ENCODE data around the gene SGIP1.
"Not testable (repeated sequence)": the region's sequence is repeated elsewhere in the genome, so short reads cannot be mapped to it uniquely, and the experiment has no call there.

Gene SGIP1

DNA sequence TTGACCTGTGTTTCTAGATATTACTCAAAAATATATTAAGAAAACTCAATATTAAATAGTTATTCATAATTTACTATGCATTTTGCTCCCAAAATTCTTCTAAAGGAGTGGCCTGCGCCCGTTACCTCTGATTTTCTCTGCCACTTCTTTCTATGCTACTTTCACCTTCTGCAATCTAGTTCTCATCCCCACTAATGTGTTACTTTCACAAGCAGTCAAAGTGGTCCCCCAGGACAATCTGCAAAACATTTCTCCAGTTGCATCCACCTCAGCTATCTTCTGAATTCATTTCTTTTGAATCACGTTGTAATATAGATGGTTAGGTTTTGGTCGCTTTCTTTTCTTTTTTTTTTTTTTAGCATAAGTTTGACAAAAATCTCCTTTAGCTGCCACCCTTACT lies 253.7 kb downstream of the SGIP1 start:
- no peak overlapping the region for H3K9ac ChIP-seq (ENCODE audit: insufficient read length)
- no peaks in the 10 kb centered on the region for H3K36me3 ChIP-seq (ENCODE audit: insufficient read depth, low read length)
- no peak overlapping the region for H3K4me3 ChIP-seq
- TF ChIP-seq FOXP2 (optimal IDR thresholded peaks at IDR 0.05; ENCODE audit: control extremely low read depth, extremely low read length, insufficient read depth) (no peak), POLR2AphosphoS5 (IDR thresholded peaks at IDR 0.05; ENCODE audit: borderline replicate concordance, low read depth, low read length) (no peak), EZH2 (IDR thresholded peaks at IDR 0.05) (no peak)
- H3K27ac ChIP-seq: no peak overlapping the region
- DNase-seq (ENCODE audit: low read depth, low spot score): no peak
- no peaks in the 10 kb centered on the region for H3K9me3 ChIP-seq (ENCODE audit: low read depth, low read length)

DNA sequence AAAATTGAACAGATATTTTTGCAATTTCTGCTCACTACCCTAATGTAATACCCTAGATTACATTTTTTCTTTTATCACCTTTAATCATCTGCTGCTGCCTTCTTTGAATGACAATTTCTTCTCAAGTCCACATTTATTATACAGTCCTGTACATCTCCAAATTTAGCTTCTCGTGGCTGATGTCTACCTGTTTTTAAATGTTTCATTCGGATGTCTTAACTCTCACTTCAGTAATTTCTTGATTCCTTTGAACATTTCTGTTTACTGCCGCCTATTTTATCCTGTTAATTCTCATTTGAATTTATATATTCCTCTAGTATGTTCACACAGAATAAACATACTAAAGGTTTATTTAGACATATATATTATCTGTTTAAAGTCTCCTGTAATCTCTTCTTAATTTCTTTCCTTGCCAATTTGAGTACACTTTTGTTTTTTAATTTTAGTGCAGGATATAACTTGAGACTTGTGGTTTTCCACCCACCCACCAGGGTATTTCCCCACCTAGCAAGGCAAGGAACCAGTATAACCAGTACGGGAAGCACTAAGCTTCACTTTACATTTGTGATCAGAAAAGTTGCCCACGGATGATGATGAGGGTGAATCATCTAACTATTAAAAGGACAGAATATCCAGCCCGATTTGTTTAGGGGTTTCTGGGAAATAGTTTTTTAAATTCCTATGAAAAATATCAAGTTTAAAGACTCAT lies 254.4 kb downstream of the SGIP1 start:
- Histone ChIP-seq H3K27ac (no peak overlapping the region), H3K9me3 (ENCODE audit: low read depth, low read length) (no peaks in the 10 kb centered on the region), H3K36me3 (ENCODE audit: insufficient read depth, low read length) (no peaks in the 10 kb centered on the region), H3K9ac (ENCODE audit: insufficient read length) (no peak overlapping the region), H3K4me3 (no peak overlapping the region)
- DNase-seq (ENCODE audit: low read depth, low spot score): no peak
- TF ChIP-seq POLR2AphosphoS5 (IDR thresholded peaks at IDR 0.05; ENCODE audit: borderline replicate concordance, low read depth, low read length): no peak
- no peak for TF ChIP-seq EZH2 (IDR thresholded peaks at IDR 0.05)
- no peak for TF ChIP-seq FOXP2 (optimal IDR thresholded peaks at IDR 0.05; ENCODE audit: control extremely low read depth, extremely low read length, insufficient read depth)

- Histone ChIP-seq H3K4me3 (no peak overlapping the region), H3K9ac (ENCODE audit: insufficient read length) (no peak overlapping the region), H3K9me3 (ENCODE audit: low read depth, low read length) (no peaks in the 10 kb centered on the region), H3K27ac (no peak overlapping the region), H3K36me3 (ENCODE audit: insufficient read depth, low read length) (no peaks in the 10 kb centered on the region)
- TF ChIP-seq FOXP2 (optimal IDR thresholded peaks at IDR 0.05; ENCODE audit: control extremely low read depth, extremely low read length, insufficient read depth): no peak
- no peak for TF ChIP-seq EZH2 (IDR thresholded peaks at IDR 0.05)
- TF ChIP-seq POLR2AphosphoS5 (IDR thresholded peaks at IDR 0.05; ENCODE audit: borderline replicate concordance, low read depth, low read length): no peak
- DNase-seq (ENCODE audit: low read depth, low spot score): no peak
Measured at GRCh38 chr1:66791621-66792610, 258.0 kb downstream of the SGIP1 start.

DNA sequence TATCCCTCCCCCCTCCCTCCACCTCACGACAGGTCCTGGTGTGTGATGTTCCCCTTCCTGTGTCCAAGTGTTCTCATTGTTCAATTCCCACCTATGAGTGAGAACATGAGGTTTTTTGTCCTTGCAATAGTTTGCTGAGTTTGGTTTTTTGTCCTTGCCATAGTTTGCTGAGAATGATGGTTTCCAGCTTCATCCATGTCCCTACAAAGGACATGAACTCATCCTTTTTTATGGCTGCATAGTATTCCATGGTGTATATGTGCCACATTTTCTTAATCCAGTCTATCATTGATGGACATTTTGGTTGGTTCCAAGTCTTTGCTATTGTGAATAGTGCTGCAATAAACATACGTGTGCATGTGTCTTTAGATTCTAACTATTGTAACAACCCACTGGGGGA lies 261.9 kb downstream of the SGIP1 start:
- not testable (repeated sequence) for H3K27ac ChIP-seq; H3K4me3 ChIP-seq; DNase-seq (ENCODE audit: low read depth, low spot score); H3K9me3 ChIP-seq (ENCODE audit: low read depth, low read length); H3K36me3 ChIP-seq (ENCODE audit: insufficient read depth, low read length); H3K9ac ChIP-seq (ENCODE audit: insufficient read length)

Measured in SK-N-MC (cell line).